GM23248 (cell line): ENCODE data around the gene TSC22D1.

Experiments
- EZH2 ChIP-seq: fragments of 200-600 bp; sonication (generic); IDR thresholded peaks from 2 replicates; pipeline ENCODE4 v1.6.1; 2018; ENCODE audit warnings: antibody characterized with exemption, mild to moderate bottlenecking; ENCODE audit not compliant: insufficient read depth, poor library complexity, severe bottlenecking
- EZH2phosphoT487 ChIP-seq: fragments of 200-600 bp; sonication (generic); IDR thresholded peaks from 2 replicates; pipeline ENCODE4 v1.6.1; 2018; ENCODE audit warnings: antibody characterized with exemption, moderate library complexity, mild to moderate bottlenecking, low read depth; ENCODE audit not compliant: insufficient read depth

GRCh38 chr13:44514278-44514677 lies 61.9 kb downstream of the TSC22D1 start:
- TF ChIP-seq EZH2, result no peak
- TF ChIP-seq EZH2phosphoT487, result no peak
